IMR-90 (cell line): ENCODE data around the gene UBTFL1.

Source experiments
- CEBPB ChIP-seq: IDR thresholded peaks from 2 replicates; pipeline ENCODE4 v1.6.1; 2012; ENCODE audit warnings: low read depth, low read length, improper control_type of control experiment
- CTCF ChIP-seq: conservative IDR thresholded peaks from 2 replicates; pipeline ENCODE4 v1.5.1; 2012; ENCODE audit warnings: mild to moderate bottlenecking, low read depth, low read length, improper control_type of control experiment
- POLR2A ChIP-seq: IDR thresholded peaks from 2 replicates; pipeline ENCODE4 v1.6.1; 2012; ENCODE audit warnings: mild to moderate bottlenecking, low read depth, low read length
- RAD21 ChIP-seq: IDR thresholded peaks from 2 replicates; pipeline ENCODE4 v1.6.1; 2012; ENCODE audit warnings: low read length, improper control_type of control experiment
- RFX5 ChIP-seq: IDR thresholded peaks from 2 replicates; pipeline ENCODE4 v1.8.0; 2012; ENCODE audit warnings: low read depth, mild to moderate bottlenecking, low read length, moderate library complexity
- SMC3 ChIP-seq: fragments of 150-350 bp; IDR thresholded peaks from 2 replicates; pipeline ENCODE4 v1.6.1; 2016; ENCODE audit warnings: low read depth, mild to moderate bottlenecking, antibody characterized with exemption, low read length, moderate library complexity
- USF2 ChIP-seq: fragments of 150-350 bp; IDR thresholded peaks from 2 replicates; pipeline ENCODE4 v1.6.1; 2017; ENCODE audit warnings: mild to moderate bottlenecking, antibody characterized with exemption, low read length, low read depth
- TF ChIP-seq, protein P1 (sequence below): fragments of 150-350 bp; IDR thresholded peaks from 2 replicates; pipeline ENCODE4 v1.6.1; 2016; ENCODE audit warnings: low read depth, mild to moderate bottlenecking, low read length, moderate library complexity, borderline replicate concordance

DNA sequence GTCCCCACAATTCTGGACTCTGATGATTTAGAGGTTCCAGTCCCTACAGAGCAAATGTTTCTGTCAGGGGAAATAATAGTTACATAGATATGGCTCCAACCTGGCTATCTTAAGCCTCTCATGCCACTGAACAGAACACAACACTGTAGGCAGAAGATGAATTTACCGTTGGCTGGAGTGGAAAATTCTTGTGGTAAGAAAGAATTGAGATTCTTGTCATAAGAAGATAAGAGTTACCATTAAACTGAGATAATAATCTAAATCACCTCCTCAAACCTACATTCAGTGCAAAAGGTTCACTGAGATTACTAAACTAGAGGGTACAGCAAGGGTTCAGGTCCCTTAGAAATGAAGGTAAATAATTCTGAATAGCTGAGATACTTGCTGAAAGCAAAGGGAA, 38.6 kb downstream of the UBTFL1 start:
- TF ChIP-seq RFX5 (no peak), CTCF (no peak), USF2 (no peak), CEBPB (no peak), RAD21 (no peak), SMC3 (no peak), POLR2A (no peak)
- TF ChIP-seq, protein P1, sequence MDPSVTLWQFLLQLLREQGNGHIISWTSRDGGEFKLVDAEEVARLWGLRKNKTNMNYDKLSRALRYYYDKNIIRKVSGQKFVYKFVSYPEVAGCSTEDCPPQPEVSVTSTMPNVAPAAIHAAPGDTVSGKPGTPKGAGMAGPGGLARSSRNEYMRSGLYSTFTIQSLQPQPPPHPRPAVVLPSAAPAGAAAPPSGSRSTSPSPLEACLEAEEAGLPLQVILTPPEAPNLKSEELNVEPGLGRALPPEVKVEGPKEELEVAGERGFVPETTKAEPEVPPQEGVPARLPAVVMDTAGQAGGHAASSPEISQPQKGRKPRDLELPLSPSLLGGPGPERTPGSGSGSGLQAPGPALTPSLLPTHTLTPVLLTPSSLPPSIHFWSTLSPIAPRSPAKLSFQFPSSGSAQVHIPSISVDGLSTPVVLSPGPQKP = no peak
